Muscle layer of duodenum (tissue), 2 donors: ENCODE results near the gene PLEKHG3.

Source experiments
- H3K27ac ChIP-seq: one replicate; pipeline ENCODE4 v1.7.0; 2013; ENCODE audit warnings: mild to moderate bottlenecking, low read length
- H3K27me3 ChIP-seq: one replicate; pipeline ENCODE4 v1.7.0; 2013; ENCODE audit warnings: low read depth, mild to moderate bottlenecking, control low read depth, low read length
- H3K36me3 ChIP-seq, 2 donors: one replicate each; pipeline ENCODE4 v1.7.0; 2013; ENCODE audit warnings: low read length in 2 of 2, control low read depth in 1 of 2, mild to moderate bottlenecking in 1 of 2; ENCODE audit not compliant: insufficient read depth in 2 of 2, control insufficient read depth in 1 of 2
- H3K4me1 ChIP-seq, 2 donors: one replicate each; pipeline ENCODE4 v1.7.0; 2013; ENCODE audit warnings: low read length in 2 of 2, mild to moderate bottlenecking in 2 of 2, control low read depth in 1 of 2, moderate library complexity in 1 of 2; ENCODE audit not compliant: insufficient read depth in 2 of 2, control insufficient read depth in 1 of 2
- H3K4me3 ChIP-seq, 2 donors: one replicate each; pipeline ENCODE4 v1.7.0; 2013; ENCODE audit warnings: low read length in 2 of 2, low read depth in 1 of 2, mild to moderate bottlenecking in 1 of 2
- H3K9me3 ChIP-seq, 2 donors: one replicate each; pipeline ENCODE4 v1.7.0; 2013; ENCODE audit warnings: low read length in 2 of 2, control low read depth in 1 of 2, mild to moderate bottlenecking in 1 of 2; ENCODE audit not compliant: control insufficient read depth in 1 of 2
- donor health status: healthy.

Gene PLEKHG3

GRCh38 chr14:64728856-64729255 lies 24.6 kb downstream of the PLEKHG3 start:
- H3K9me3 ChIP-seq, result no peaks in the 10 kb centered on the region
- H3K27ac ChIP-seq, result no peak overlapping the region
- peaks cover 36 to 46% of the 10 kb centered on the region in 2 donors for H3K36me3 ChIP-seq
- no peaks in the 10 kb centered on the region for H3K27me3 ChIP-seq
- H3K4me1 ChIP-seq, result peaks cover 10 to 24% of the 10 kb centered on the region in 2 donors
- H3K4me3 ChIP-seq, result no peak overlapping the region

- Histone ChIP-seq H3K4me3 (no peak overlapping the region), H3K27ac (no peak overlapping the region), H3K27me3 (no peaks in the 10 kb centered on the region), H3K9me3 (no peaks in the 10 kb centered on the region), H3K36me3 (peaks cover 37 to 46% of the 10 kb centered on the region in 2 donors), H3K4me1 (peaks cover 10 to 17% of the 10 kb centered on the region in 2 donors)
Measured at GRCh38 chr14:64729386-64730060, 25.3 kb downstream of the PLEKHG3 start.

- H3K4me1 ChIP-seq, result peaks cover 10 to 13% of the 10 kb centered on the region in 2 donors
- H3K27me3 ChIP-seq, result no peaks in the 10 kb centered on the region
- H3K36me3 ChIP-seq, result peaks cover 37 to 46% of the 10 kb centered on the region in 2 donors
- H3K4me3 ChIP-seq, result no peak overlapping the region
- no peaks in the 10 kb centered on the region for H3K9me3 ChIP-seq
- no peak overlapping the region for H3K27ac ChIP-seq
Measured at GRCh38 chr14:64730061-64730440, 25.8 kb downstream of the PLEKHG3 start.

GRCh38 chr14:64730681-64731080 lies 26.5 kb downstream of the PLEKHG3 start:
- Histone ChIP-seq H3K27ac (no peak overlapping the region), H3K27me3 (no peaks in the 10 kb centered on the region), H3K4me3 (no peak overlapping the region), H3K36me3 (peaks cover 37 to 46% of the 10 kb centered on the region in 2 donors), H3K9me3 (no peaks in the 10 kb centered on the region), H3K4me1 (peaks cover 6 to 8% of the 10 kb centered on the region in 2 donors)

GRCh38 chr14:64731141-64731581 lies 26.9 kb downstream of the PLEKHG3 start:
- no peaks in the 10 kb centered on the region for H3K9me3 ChIP-seq
- H3K27ac ChIP-seq, result no peak overlapping the region
- H3K27me3 ChIP-seq, result no peaks in the 10 kb centered on the region
- H3K36me3 ChIP-seq, result peaks cover 37 to 46% of the 10 kb centered on the region in 2 donors
- H3K4me1 ChIP-seq, result peaks cover 1 to 8% of the 10 kb centered on the region in 2 donors
- no peak overlapping the region for H3K4me3 ChIP-seq

- no peak overlapping the region for H3K4me3 ChIP-seq
- H3K4me1 ChIP-seq, result no peaks in the 10 kb centered on the region
- H3K27ac ChIP-seq, result no peak overlapping the region
- no peaks in the 10 kb centered on the region for H3K27me3 ChIP-seq
- peaks cover 37 to 48% of the 10 kb centered on the region in 2 donors for H3K36me3 ChIP-seq
- H3K9me3 ChIP-seq, result no peaks in the 10 kb centered on the region
Measured at GRCh38 chr14:64732066-64732465, 27.8 kb downstream of the PLEKHG3 start.

GRCh38 chr14:64732536-64733120 lies 28.4 kb downstream of the PLEKHG3 start:
- no peak overlapping the region for H3K27ac ChIP-seq
- H3K36me3 ChIP-seq, result peaks cover 37 to 54% of the 10 kb centered on the region in 2 donors
- no peaks in the 10 kb centered on the region for H3K4me1 ChIP-seq
- H3K4me3 ChIP-seq, result no peak overlapping the region
- H3K27me3 ChIP-seq, result no peaks in the 10 kb centered on the region
- no peaks in the 10 kb centered on the region for H3K9me3 ChIP-seq

- Histone ChIP-seq H3K4me1 (no peaks in the 10 kb centered on the region), H3K9me3 (no peaks in the 10 kb centered on the region), H3K27me3 (no peaks in the 10 kb centered on the region), H3K36me3 (peaks cover 31 to 49% of the 10 kb centered on the region in 2 donors), H3K27ac (no peak overlapping the region), H3K4me3 (no peak overlapping the region)
Measured at GRCh38 chr14:64733321-64733720, 29.1 kb downstream of the PLEKHG3 start.

GRCh38 chr14:64733899-64734298 lies 29.7 kb downstream of the PLEKHG3 start:
- Histone ChIP-seq H3K4me1 (no peaks in the 10 kb centered on the region), H3K4me3 (no peak overlapping the region), H3K9me3 (no peaks in the 10 kb centered on the region), H3K27ac (no peak overlapping the region), H3K27me3 (no peaks in the 10 kb centered on the region), H3K36me3 (peaks cover 32 to 49% of the 10 kb centered on the region in 2 donors)

GRCh38 chr14:64734990-64735389 lies 30.8 kb downstream of the PLEKHG3 start:
- Histone ChIP-seq H3K27ac (no peak overlapping the region), H3K4me1 (no peaks in the 10 kb centered on the region), H3K9me3 (no peaks in the 10 kb centered on the region), H3K4me3 (no peak overlapping the region), H3K27me3 (no peaks in the 10 kb centered on the region), H3K36me3 (peaks cover 36 to 51% of the 10 kb centered on the region in 2 donors)

GRCh38 chr14:64736271-64737169 lies 32.3 kb downstream of the PLEKHG3 start:
- no peaks in the 10 kb centered on the region for H3K4me1 ChIP-seq
- no peak overlapping the region for H3K4me3 ChIP-seq
- no peaks in the 10 kb centered on the region for H3K9me3 ChIP-seq
- H3K36me3 ChIP-seq, result peaks cover 44 to 56% of the 10 kb centered on the region in 2 donors
- H3K27ac ChIP-seq, result no peak overlapping the region
- no peaks in the 10 kb centered on the region for H3K27me3 ChIP-seq
